ENCODE data around the gene SPAG9.

SPAG9 gene

DNA sequence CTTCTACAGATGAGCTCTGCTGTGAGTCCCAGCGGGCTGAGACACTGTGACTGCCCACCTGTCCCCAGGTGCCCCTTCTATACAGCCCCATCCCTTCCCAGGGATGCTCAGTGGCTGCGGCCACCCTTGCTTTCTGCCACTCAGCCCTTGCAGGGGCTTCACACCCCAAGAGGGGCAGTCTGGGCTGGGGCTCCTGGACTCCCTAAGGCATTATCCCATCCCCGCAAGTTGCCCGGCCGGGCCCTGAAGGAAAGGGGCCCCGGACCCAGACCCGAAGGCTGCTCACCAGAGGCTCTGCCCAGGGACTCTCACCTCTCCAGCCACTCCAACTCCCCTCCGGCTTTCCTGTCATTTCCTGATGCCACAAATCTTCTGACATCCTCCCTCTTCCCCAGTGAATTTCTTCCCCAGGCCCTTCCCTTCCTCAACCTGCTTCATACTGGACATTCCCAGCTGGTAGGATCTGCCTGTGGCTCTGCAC, 166.0 kb downstream of the SPAG9 start:
- in situ Hi-C loops (cut with HindIII; ENCODE audit: low pct_ligation_motif_present, low sequenced_read_pairs), result no loop called here
- Histone ChIP-seq H3K36me3 (replicated peaks) (peaks cover 4% of the 10 kb centered on the region), H3K4me3 (ENCODE audit: low read depth, low read length) (no peak overlapping the region), H3K27ac (peak overlapping the region; percentile 64), H3K27me3 (replicated peaks) (no peaks in the 10 kb centered on the region)
- DNase-seq, result no peak
- TF ChIP-seq, protein P1, sequence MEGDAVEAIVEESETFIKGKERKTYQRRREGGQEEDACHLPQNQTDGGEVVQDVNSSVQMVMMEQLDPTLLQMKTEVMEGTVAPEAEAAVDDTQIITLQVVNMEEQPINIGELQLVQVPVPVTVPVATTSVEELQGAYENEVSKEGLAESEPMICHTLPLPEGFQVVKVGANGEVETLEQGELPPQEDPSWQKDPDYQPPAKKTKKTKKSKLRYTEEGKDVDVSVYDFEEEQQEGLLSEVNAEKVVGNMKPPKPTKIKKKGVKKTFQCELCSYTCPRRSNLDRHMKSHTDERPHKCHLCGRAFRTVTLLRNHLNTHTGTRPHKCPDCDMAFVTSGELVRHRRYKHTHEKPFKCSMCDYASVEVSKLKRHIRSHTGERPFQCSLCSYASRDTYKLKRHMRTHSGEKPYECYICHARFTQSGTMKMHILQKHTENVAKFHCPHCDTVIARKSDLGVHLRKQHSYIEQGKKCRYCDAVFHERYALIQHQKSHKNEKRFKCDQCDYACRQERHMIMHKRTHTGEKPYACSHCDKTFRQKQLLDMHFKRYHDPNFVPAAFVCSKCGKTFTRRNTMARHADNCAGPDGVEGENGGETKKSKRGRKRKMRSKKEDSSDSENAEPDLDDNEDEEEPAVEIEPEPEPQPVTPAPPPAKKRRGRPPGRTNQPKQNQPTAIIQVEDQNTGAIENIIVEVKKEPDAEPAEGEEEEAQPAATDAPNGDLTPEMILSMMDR (IDR thresholded peaks at IDR 0.05; ENCODE audit: low read depth, low read length, missing control alignments), result no peak

DNA sequence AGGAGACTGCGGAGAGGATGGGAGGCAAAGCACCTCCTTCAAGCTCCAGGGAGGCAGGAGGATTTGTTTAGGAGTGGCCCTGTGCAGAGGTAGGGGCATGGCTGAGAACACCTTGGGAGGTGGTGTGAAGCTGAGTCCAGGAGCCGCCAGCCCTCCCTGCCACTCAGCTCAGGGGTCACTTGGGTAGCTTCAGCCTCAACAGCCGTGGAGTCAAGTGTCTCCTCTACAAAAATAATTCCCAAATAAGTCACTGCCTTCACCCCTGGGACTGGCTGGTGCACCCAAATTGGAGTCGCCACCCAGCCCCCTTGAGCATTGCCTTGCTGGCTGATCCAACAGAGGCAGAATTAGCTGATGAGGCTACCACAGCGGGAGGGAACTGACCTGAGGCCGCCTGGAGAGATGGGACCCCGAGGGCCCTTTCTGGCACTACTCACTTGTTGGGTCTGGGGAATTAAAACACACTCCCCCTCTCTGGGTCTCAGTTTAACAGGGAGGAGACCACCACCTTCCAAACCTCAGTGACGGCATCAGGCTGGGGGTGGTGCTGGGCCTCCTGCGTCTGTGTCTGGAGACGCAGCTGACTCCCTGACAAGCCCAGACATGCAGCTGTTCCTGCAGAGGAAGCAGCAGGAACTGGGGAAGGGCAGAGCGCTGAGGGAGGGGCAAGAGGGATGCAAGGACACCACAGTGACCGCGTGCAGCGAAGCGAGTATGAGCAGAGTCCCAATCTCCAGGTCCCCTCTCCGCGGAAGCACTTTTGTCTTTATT, 166.7 kb downstream of the SPAG9 start:
- in situ Hi-C loops (cut with HindIII; ENCODE audit: low pct_ligation_motif_present, low sequenced_read_pairs), result no loop called here
- Histone ChIP-seq H3K36me3 (replicated peaks) (no peaks in the 10 kb centered on the region), H3K27ac (peak overlapping the region; percentile 64), H3K4me3 (ENCODE audit: low read depth, low read length) (no peak overlapping the region), H3K27me3 (replicated peaks) (no peaks in the 10 kb centered on the region)
- TF ChIP-seq, protein P1 (IDR thresholded peaks at IDR 0.05; ENCODE audit: low read depth, low read length, missing control alignments), result no peak
- DNase-seq, result peak; percentile 79

DNA sequence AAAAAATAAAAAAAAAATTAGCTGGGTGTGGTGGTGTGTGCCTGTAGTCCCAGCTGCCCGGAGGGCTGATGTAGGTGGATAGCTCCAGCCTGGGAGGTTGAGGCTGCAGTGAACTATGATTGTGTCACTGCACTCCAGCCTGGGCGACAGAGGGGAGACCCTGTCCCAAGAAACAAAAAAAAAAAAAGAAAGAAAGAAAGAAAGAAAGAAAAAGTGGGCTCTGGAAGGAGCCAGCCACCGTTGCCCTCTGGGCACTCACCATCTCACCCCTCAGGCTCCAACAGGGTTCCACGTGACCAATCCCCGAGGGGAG, 167.2 kb downstream of the SPAG9 start:
- in situ Hi-C loops (cut with HindIII; ENCODE audit: low pct_ligation_motif_present, low sequenced_read_pairs), result no loop called here
- no peak overlapping the region for H3K4me3 ChIP-seq (ENCODE audit: low read depth, low read length)
- DNase-seq, result no peak
- H3K36me3 ChIP-seq (replicated peaks), result no peaks in the 10 kb centered on the region
- no peak overlapping the region for H3K27ac ChIP-seq
- TF ChIP-seq, protein P1 (IDR thresholded peaks at IDR 0.05; ENCODE audit: low read depth, low read length, missing control alignments), result no peak
- H3K27me3 ChIP-seq (replicated peaks), result no peaks in the 10 kb centered on the region

DNA sequence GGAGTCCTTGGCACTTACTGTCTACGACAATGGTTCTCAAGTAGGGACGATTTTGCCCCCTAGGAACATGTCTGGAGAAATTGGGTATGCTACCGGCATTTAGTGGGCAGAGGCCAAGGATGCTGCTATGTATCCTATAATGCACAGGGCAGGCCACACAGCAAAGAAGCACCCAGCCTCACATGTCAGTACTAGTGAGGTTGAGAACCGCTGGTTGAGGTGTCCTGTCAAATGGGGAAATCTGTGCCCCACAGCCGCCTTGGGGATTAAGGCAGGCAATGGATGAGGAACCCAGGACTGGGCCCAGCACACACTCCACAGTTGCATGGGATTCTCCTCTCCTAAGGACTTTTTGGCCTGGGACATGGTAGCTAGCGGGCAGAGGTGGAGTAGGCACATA, 167.8 kb downstream of the SPAG9 start:
- Histone ChIP-seq H3K27ac (no peak overlapping the region), H3K36me3 (replicated peaks) (no peaks in the 10 kb centered on the region), H3K27me3 (replicated peaks) (no peaks in the 10 kb centered on the region), H3K4me3 (ENCODE audit: low read depth, low read length) (no peak overlapping the region)
- TF ChIP-seq, protein P1 (IDR thresholded peaks at IDR 0.05; ENCODE audit: low read depth, low read length, missing control alignments), result no peak
- in situ Hi-C loops (cut with HindIII; ENCODE audit: low pct_ligation_motif_present, low sequenced_read_pairs), result no loop called here
- no peak for DNase-seq

DNA sequence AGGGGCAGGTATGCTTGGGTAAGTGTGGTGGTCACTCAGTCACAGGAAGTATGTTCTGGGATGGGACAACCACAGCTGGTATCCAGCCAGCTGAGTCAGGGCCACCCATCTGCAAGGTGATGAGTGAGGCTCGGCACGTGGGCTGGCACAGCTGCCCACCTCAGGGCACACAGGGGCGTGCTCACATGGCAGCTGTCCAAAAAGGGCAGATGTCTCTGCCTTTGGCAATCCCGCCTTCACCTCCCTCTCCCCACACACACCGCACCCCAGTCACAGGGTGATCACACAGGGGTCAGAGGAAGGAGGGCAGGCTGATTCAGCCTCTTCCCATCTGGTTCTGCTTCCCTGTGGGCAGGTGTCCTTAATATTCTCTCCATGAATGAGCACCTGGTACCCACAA, 168.7 kb downstream of the SPAG9 start:
- in situ Hi-C loops (cut with HindIII; ENCODE audit: low pct_ligation_motif_present, low sequenced_read_pairs), result no loop called here
- no peak for DNase-seq
- TF ChIP-seq, protein P1 (IDR thresholded peaks at IDR 0.05; ENCODE audit: low read depth, low read length, missing control alignments), result no peak
- Histone ChIP-seq H3K36me3 (replicated peaks) (no peaks in the 10 kb centered on the region), H3K4me3 (ENCODE audit: low read depth, low read length) (no peak overlapping the region), H3K27ac (no peak overlapping the region), H3K27me3 (replicated peaks) (no peaks in the 10 kb centered on the region)

Measured in brain microvascular endothelial cell (primary cell).